Cortex of kidney (tissue), 1 donor: Measurements from ENCODE around the gene LTB4R.

ENCODE experiments used
- DNase-seq: peaks from one replicate; lab custom pipeline; 2025; lab: John Stamatoyannopoulos, UW

Gene LTB4R

GRCh38 chr14:24279301-24280186 is 31.8 kb upstream of the LTB4R start:
- DNase-seq: no peak

GRCh38 chr14:24280797-24281460 is 30.4 kb upstream of the LTB4R start:
- DNase-seq: no peak

GRCh38 chr14:24281636-24282035 is 29.7 kb upstream of the LTB4R start:
- no peak for DNase-seq

GRCh38 chr14:24282736-24283135 is 28.6 kb upstream of the LTB4R start:
- no peak for DNase-seq

- no peak for DNase-seq
These were observed 27.4 kb upstream of the LTB4R start for GRCh38 chr14:24283796-24284460.

- no peak for DNase-seq
These were observed 26.7 kb upstream of the LTB4R start for GRCh38 chr14:24284501-24285035.

- DNase-seq: no peak
These were observed 26.0 kb upstream of the LTB4R start for GRCh38 chr14:24285351-24285750.

- DNase-seq: no peak
These were observed 24.3 kb upstream of the LTB4R start for GRCh38 chr14:24286996-24287395.

GRCh38 chr14:24289649-24290280 is 21.5 kb upstream of the LTB4R start:
- DNase-seq: no peak

GRCh38 chr14:24290746-24291145 is 20.6 kb upstream of the LTB4R start:
- DNase-seq: no peak

- no peak for DNase-seq
These were observed 19.7 kb upstream of the LTB4R start for GRCh38 chr14:24291446-24292117.

GRCh38 chr14:24292118-24292807 is 19.0 kb upstream of the LTB4R start:
- no peak for DNase-seq

- DNase-seq: no peak
These were observed 17.8 kb upstream of the LTB4R start for GRCh38 chr14:24293525-24293924.

- no peak for DNase-seq
These were observed 14.8 kb upstream of the LTB4R start for GRCh38 chr14:24296341-24297157.

- no peak for DNase-seq
These were observed 13.9 kb upstream of the LTB4R start for GRCh38 chr14:24297190-24297964.

GRCh38 chr14:24298892-24299254 is 12.4 kb upstream of the LTB4R start:
- no peak for DNase-seq

GRCh38 chr14:24299255-24300191 is 11.8 kb upstream of the LTB4R start, which contains the start of the genes DHRS1 and NOP9:
Gene DHRS1 (minus strand): TSS chr14:24299780. CDS start chr14:24299106, 674 bp downstream.
Gene NOP9 (plus strand): TSS chr14:24299850. CDS start chr14:24299955, 105 bp downstream.
- no peak for DNase-seq
